ENCODE data around the gene CRYBG1.
A peak's percentile ranks its signal among the peaks of the same experiment; 100 is the strongest.

Gene CRYBG1

DNA sequence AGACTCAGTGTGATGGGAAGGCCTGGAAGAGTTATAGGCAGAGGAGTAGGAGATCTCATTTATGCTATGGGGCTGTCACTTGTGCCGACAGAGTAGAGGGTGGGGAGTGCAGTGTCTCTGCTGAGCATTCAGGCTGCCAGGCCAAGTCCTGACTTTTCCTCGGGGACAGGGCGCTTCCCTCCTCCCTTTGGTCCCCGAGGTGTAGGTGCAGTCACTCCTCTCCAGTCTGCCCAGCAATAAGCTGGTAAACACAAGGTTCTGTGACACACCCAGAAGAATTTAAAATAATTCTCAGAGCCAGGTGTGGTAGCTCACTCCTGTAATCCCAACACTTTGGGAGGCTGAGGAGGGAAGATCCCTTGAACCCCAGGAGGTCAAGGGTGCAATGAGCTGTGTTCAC lies 109.4 kb downstream of the CRYBG1 start:
- no peak for DNase-seq

DNA sequence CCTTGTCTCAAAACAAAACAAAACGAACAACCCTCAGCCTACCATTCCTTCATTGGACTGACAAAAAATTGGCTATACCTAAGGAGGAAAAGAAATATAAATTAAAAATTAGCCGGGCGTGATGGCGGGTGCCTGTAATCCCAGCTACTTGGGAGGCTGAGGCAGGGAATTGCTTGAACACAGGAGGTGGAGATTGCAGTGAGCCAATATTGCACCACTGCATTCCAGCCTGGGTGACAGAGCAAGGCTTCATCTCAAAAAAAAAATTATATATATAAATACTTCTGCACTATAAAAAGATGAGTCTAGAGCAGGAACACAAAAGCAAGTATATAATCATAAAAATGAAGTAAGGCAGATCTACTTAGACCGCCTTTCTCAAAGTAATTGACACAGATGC lies 109.8 kb downstream of the CRYBG1 start:
- no peak for DNase-seq

DNA sequence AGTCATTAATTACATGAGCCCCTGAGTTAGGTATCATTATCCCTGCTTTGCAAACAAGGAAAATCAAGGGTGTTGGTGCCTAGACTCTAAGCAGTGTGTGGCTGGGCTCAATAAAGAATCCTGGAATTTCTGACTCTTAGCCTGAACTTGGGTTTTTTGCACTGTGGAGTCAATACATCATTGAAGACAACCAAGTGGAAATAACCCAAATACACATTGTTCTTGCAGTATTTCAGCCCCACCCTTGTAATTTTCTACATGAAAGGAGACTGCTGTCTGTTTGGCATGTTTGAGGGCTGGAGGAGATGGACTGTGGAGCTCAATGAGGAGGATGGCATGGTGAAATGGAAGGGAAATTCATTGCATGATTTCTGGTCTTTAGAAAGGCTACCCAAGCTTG lies 110.3 kb downstream of the CRYBG1 start:
- DNase-seq: no peak

DNA sequence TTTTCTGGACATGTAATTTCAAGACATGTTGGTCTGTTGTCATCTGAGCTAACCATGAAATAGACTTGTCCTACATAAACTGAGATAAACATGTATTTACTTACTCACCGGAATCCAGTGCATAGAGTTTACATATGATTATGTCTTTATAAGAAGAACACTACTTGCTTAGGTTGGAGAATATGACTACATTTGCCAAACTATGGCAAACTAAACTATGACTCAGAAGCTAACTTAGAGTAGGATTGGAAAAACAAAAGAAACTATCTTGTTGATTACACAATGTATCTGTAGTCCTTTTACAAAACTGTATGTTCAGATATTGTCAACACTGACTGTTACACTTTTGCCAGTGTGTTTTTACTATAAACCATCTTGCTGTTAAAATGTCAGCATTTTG lies 113.3 kb downstream of the CRYBG1 start:
- no peak for DNase-seq

DNA sequence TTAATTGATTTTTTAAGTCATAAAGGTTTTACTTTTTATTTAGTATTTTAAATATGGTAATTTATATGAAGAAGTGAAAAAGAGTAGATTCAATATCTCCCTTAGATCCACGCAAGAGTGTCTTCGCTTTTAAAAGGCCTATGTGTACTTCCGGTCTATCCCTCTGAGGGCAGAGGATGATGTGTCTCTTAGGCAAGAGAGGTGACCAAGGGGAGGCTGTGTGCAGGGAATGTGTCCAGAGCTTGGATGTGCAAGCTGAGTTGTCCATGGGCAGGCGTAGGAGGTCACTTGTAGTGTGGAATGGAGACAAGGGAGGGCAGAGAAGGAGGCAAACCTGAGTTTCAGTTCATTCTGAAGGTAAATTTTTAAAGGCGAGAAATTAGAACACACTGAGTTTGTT lies 113.9 kb downstream of the CRYBG1 start:
- no peak for DNase-seq

DNA sequence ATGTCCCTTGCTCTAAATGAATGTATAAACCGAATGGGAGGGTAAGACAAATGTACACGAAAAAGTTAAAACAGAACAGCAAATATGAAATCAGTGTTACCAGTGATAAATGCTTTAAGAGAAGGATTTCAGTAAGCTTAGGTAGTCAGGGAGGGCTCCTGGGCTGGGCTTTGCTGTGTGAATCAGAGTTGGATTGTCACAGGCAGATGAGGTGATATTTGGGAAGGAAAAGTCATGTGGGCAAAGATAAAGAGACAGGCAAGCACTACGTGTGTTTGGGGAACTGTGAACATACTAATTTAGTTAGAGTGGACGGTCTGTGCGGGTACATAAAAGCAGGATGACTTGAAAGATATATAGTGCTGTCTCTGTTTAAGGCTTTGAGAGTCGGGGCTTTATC lies 114.8 kb downstream of the CRYBG1 start:
- DNase-seq: no peak

DNA sequence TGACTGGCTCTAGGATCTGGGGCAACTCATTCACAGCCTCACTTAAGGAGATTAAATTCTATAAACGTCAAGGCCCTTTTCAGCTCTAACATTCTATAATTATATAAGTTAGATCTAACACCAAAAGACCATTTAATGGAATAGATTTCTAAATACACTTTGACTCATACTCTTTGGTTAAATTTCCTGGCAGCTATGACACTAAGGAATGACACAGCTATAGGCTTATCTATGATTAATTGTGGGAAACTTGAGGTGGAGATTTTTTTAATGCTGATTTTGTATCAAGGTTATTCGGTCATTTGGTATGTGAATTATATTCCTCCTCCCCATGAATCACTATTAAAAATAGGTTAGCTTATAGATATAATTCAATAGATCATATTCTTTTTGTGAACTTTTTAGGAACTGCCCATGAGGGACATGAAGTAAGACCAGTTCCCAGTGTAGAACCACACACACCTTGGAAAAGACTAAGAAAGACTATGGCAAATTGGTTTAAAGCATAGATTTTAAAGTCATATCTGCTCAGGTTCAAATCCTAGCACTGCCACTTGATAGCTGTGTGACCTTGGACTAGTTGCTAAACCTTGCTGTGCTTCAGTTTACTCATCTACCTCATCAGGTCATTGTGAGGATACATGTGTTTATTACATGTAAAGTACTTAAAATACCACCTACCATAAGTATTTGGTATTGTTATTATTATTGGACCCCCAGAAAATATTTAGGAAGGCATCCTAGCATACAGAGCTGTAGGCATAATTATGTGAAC lies 116.0 kb downstream of the CRYBG1 start:
- no peak for DNase-seq

DNA sequence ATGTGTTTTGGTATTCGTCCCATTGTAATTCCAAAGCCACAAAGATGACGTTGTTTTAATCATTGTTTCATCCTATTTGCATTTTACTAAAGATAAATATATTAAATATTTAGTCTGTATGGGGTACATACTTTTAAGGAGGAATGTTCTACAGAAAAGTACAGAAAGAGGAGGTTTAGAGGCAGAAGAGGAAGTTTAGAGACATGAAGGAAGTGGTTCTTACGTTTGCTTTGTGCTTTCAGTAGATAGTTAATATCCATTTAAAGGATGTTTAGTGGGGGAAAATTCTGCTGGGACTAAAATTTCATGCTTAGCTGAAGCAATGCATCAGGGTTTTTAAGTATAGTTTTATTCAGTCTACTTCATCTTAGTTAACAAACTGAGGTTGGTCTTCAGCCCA lies 116.6 kb downstream of the CRYBG1 start:
- no peak for DNase-seq

DNA sequence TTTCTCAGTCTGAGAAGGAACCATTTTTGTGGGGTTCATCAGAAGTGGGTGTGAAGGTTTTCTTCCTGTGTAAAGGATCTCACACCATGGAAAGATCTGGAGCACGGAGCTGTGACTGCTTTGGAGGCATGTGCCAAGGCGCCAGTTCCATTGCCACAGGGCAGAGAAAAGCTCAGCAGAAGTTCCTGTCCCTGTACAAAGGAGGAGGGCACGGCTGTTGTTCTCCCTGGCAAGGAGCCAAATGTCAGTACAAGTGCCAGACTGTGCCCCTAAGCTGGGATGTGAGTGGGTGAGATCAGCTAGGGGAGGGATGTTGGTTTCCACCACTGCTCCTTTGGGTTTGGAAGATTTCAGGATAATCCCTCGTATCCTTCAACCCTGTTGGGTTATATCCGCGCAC lies 117.3 kb downstream of the CRYBG1 start:
- DNase-seq: no peak

DNA sequence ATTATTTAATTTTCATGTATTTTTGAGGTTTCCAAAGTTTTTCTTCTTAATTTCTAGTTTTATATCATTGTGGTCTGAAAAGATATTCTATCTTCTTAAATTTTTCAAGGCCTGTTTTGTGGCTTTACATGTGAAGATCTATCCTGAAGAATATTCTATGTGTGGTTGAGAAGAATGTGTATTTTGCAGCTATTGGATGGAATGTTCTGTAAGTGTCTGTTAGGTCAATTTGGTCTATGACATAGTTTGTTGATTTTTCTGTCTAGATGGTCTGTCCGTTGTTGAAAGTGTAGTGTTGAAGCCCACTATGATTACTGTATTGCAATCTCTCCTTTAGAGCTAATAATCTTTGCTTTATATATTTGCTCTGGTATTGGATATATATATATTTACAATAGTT lies 125.7 kb downstream of the CRYBG1 start:
- no peak for DNase-seq

DNA sequence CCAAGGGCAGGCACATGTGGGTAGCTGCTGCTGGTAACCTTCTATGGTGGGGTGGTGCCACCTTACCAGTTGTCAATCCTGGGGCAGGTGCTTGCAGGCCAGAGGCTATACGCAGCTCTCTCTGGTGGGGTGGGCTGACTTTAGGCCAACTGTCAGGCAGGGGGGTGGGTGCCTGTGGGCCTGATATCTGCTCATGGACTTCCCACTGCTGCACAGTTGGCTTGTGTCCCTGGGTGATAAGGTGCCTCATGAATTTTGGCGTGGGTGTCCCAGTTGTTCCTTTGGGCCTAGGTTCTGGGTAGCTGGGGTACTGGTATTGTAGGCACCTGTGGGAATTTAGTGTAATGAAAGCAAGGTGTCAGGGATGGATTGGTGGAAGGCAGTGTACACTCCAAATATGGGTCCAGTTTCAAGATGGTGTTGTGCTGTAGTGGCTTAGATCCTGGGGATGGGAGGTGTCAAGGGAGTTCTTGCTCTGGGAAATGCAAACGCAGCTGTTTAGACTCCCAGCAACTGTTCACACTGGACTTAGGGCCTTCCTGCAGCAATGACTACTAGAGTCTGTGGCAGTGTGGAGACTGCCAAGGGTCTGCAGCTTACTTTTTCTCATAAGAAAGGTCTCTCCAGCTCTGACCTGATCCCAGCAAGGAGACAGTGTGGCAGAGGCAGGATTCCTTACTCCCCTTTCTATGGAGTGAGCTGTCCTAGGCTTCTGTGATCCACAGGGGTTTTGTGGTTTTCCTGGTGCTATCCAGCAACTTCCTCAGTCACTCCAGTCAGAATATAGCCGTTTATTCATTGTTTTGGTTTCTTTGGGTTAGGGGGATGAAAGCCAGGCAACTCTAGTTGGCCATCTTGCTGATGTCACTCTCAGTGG lies 128.2 kb downstream of the CRYBG1 start:
- no peak for DNase-seq

DNA sequence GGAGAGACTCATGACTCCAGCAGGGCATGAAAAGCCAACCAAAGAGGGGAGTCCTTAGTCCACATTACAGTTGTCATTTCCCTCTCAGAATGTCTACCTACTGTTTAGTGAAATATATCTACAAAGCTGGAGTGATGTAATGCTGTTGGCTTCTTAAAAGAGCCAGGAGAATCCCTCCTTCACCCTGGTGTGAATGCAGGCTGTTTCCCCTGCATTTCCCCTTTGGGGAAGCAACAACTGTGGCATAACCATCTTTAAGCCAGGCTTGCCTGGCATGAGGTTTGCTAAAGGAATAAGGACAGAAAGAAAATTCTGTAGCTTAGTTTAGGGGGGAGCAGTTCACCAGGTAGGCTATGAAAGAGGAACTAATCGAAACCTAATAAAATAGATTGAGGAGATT lies 129.5 kb downstream of the CRYBG1 start:
- no peak for DNase-seq

DNA sequence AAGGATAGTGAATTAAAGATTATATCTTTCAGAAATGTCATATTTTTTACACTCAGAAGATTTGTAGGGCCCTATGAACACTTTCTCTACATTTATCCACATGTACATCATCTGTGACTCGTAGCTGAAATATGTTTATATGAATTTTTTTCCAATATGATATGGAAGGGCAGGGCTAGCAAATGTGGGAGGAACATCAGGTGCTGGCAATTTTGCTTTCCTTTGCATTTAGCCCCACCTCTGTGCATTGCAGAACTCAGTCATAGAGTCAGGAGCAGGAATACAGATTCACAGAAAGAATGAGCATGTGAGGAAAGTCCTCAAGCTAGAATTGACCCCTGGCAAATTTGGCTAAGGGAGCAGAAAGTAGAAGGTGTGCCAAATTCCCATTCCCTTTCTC lies 129.9 kb downstream of the CRYBG1 start:
- DNase-seq: no peak

DNA sequence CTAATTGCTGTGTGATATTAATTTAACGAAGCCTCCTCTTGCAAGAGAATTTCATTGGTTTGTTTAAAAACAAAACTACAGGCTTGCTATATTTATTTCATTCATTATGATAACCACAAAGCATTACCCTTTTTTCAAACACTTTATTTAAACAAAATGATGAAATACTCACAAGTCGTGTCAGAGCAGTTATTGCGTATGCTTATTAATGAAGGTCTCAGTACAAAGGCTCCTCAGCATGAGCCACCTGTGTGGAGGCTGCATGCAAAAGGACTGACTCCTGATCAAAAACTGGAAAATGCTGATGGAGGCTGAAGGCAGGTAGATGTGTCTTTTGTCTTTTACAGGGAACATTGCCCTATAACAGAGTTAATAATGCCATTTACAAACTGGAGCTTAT lies 130.5 kb downstream of the CRYBG1 start:
- DNase-seq: no peak

DNA sequence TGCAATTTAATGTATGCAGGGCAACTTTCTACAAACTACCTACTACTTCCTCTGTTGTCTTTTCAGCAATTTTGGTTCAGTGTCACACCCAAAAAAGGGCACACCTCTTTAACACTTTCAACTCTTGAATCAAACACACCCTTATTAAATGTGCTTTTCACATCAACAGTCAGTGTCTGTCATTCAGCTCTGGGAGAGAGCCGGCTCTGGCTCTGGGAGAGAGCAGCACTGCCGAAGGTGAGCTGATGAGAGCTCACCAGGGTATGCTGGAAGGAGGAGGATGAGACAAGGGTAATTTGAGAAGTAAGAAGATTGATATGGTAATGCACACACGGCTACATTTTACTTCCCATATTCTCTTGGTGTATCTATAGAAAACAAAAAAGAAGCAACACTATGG lies 134.5 kb downstream of the CRYBG1 start:
- no peak for DNase-seq

DNA sequence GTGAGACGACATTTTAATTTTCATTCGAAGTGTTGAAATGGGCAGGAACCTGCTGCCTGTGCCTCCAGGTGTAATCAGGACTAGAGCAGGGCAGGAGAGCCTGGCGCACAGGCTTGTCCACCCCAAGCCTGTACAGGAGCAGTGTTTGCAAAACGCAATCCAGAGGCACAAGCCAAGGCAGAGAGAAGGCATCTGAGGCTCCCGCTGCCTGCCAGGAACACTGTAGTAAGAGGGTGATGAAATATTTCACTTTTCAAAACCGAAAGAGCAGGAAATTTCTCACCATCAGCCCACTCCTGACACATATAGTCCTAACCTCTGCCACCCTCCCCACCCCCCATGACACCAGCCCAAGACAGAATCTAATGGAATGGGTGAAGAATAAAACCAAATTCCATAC lies 136.3 kb downstream of the CRYBG1 start:
- no peak for DNase-seq

DNA sequence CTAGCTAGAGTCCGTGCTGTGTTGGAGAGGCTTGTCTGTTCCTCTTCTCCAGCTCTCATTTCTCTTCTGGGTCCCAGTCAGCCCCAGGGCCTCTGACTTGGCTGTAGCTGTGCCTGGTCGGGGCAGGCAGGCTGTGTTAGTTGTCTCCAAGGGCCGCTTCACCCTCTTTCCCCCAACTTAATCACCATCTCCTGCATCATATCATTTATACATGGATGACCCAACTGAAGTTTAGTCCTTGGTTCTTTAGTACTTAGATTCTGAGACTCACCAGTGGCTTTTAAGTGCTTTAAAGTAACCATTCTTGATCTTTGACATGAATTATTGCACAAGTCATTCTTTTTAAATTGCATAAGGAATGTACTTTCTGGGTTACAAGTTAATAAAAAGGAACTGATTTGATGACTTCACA lies 141.4 kb downstream of the CRYBG1 start:
- DNase-seq: no peak

DNA sequence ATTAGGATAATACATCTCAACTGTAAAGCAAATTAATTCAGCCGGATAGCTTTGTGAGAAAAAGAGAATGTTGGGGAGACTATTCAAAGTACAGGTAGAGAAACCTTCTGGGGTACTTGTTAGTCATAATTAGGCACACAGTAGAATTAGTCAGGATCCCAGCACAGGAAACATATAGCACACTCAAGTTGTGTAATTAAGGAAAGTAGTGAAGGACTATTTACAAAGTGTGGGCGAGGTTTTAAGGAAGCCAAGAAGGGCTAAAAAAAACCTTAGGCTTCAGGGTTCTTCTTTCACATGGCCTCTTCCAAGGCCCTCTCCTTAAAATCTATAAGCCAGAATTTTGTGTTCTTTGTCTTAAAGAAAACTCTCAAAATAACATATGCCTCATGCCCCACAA lies 142.0 kb downstream of the CRYBG1 start:
- no peak for DNase-seq

DNA sequence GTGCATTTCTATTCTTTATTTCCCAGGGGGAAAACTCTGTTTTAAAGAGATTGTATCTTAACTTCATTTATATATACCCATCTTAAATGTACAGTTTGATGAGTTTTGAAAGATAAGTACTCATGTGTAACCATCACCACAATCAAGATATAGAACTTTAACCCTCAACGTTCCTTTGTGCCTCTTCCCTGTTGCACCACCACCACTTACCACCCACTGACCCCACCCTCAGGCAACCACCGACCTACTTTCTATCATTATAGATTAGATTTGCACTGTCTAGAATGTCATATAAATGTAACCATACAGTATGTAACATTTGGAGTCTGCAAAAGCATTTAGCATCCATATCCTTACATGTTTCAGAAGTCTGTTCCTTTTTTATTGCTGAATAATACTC lies 147.8 kb downstream of the CRYBG1 start:
- DNase-seq: no peak

DNA sequence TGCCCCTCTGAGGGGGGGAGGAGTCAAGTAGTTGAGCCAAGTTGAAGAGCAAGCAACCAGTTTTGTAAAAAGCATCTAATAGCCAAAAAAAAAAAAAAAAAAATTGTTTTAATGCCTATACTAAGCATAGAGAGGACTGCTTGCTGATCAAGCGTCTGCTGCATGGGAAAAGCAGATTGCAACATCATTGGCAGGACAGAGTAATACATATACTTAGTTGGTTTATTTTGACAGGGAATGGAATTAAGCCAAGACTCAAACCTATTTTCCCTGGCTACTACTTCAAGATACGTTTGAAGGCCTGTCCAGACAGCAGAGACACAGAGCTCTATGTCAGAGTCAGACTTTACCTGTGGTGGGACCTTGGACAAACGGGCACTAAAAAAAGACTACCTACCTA lies 148.3 kb downstream of the CRYBG1 start:
- no peak for DNase-seq

DNA sequence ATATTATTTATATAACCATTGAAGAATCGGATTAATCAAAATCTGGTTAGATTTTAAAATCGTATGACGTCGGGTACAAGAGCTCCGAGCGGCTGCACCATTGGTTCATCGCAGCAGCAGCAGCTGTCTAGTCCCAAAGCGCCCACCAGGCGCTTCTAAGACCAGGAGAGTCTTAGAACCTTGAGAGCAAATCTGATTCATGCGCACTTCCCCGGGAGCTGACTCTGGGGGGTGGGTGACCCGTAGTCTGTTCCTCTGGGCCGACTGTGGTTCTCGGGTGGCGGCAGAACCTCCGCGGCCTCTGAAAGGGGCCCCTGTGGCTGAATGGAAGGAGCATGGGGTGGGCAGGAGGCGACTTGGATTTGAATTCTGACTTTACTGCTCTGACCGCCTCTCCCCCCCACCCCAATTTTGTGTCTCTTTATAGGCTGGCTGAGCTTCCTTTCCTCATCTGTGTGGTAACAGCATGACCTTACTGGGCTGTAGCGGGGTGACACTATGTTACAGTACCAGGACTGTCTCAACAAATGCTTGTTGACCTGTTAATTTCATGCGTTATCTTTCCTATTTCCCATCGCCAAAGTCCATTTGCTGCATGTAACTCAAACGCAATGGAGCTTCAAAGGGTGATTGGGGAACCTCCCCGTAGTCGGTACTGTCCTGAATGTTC lies 149.0 kb downstream of the CRYBG1 start:
- peak in 1 of 2 donors; percentile 53 for DNase-seq

DNA sequence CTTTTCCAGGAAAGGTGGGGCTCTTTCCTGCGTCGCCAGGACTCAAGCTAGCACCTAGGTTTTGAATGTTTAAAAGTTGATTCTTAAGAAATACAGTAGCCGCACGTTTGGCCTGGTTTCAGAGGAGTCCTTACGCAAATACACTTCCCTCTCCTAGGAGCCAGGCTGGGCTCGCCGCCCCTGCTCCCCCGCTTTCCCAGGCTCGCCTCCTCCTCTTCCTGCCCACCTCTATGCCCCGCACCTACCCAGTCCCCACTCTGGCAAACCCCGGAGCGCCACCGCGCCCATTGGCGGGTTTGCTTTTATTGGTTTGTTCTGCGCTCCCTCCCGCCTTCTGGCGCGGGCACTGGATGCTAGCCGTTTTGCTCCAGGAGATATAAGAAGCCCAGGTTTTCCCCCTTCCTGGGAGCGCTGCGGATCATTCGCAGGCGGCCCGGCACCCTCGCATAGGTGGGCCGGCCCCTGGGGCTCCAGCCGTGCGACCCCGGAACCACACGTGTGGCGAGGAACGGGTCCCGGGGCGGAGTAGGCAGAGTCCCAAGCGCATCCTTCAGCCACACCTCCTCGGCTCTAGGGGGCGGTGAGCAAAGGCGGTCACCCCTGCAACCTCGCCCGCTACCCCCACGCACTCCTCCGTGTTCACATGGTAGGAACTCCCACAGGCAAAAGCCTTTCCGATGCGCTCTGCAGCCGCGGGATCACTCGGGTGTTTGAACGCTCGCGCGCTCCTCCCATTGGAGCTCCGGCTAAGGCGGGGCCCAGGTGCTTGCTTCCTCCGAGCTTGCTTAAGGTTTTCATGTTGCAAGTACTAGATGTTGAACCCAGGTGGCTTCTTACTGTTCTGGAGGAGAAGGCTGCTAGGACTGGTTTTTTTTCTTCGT lies 149.8 kb downstream of the CRYBG1 start:
- peak; percentile 62 to 76 for DNase-seq

Measured in CD4-positive, alpha-beta T cell treated with Interferon alpha-2 for 1 hour (primary cell).